Right kidney (tissue), 1 donor: ENCODE results near the gene RASSF3.
A peak's percentile ranks its signal among the peaks of the same experiment; 100 is the strongest.
"Not testable (repeated sequence)": the region's sequence is repeated elsewhere in the genome, so short reads cannot be mapped to it uniquely, and the experiment has no call there.

Experiments used
- DNase-seq: peaks from one replicate; pipeline ENCODE4 v3.0.0-alpha.2; 2016

Gene RASSF3

DNA sequence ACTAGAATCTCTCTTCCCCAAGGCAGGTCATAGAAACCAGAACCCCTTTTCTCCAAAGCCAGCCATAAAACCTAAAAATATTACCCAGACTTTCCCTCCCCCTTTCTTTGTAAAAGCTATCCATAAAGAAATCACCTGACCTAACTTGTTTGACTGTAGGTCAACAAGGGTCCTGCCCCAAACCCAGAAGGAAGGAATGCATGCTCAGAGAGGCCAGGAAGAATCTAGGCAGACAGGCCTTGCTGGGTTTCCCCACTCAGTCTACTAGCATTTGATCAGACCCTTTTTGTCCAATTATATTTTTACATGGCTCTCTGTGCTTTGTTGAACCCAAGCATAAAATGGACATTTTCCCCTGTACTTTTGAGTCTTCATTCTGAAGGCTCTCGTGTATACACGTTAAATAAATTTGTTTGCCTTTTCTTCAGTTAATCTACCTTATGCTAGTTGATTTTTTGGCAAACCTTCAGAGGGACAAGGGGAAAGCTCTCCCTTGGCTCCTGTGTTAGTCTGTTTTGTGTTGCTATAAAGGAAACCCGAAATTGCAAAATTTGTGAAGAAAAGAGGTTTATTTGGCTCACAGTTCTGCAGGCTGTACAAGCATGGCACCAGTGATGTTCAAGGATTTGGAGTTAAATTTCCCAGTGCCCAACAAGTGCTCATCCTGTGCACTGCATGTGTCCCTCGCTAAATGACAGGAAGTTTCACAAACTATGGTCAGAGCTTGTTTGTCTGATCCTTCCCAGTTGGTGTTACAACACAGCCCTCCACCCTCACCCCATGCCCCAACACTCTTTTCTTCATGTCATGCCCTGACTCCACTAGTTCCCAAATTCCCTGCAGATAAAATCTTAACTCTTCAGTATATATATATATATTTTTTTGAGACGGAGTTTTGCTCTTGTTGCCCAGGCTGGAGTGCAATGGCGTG is 14.2 kb upstream of the RASSF3 start:
- no peak for DNase-seq

DNA sequence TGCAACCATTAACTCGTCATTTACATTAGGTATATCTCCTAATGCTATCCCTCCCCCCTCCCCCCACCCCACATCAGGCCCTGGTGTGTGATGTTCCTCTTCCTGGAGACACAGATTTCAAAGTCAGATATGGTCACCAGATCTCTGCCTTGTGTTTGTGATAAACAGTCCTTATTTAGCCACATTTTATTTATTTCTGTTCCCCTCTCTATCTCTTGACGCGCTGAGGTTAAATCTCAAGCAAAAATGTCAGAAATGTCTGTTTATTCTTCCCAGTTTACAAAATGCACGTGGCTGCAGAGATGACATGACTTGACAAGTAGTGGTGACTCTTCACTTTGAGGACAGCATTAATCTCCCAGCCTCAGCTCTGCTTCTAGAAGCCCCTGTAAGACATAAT is 11.5 kb upstream of the RASSF3 start:
- DNase-seq: no peak

DNA sequence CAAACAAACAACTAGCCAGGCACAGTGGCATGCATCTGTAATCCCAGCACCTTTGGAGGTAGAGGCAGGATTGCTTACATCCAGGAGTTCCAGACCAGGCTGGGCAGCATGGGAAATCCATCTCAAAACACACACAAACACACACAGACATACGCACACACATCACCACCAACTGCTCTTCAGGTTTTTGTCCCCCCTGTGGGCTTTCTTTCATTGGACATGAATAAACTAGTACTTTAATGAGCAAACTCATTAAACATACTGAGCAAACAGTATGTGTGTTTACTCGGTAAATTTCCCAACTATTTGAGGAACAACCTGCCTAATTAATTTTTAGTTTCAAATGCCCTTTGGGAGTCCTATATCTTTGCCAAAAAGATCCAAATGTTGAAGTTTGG is 10.1 kb upstream of the RASSF3 start:
- DNase-seq: no peak

DNA sequence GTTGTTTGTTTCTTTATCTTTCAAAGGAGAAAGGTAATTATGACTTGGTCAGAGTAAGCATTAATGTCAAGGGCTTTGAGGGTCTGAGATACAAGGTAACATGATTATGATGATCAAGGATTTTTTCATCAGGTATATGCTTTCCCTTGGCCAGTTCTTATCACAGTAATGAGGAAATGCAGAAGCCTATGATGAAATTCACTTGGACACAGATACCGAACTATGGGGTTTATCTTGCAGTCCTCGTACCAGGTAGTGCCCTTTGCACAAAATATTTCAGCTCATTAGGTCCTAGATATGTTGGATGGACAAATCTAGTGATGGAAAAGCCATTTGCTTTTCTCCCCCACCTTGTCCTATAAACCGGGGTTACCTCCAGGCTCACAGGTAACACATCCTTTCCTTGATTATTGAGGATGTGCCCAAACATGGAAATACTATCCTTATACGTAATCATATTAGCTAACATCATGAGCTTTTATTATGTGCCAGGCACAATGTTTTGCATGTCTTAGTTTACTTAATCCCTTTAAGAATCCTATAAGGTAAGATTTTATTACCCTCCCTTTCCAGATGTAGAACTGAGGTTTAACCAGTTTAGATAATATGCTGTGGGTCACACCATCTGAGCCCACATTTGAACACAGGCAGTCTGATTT is 7.0 kb upstream of the RASSF3 start:
- DNase-seq: no peak

DNA sequence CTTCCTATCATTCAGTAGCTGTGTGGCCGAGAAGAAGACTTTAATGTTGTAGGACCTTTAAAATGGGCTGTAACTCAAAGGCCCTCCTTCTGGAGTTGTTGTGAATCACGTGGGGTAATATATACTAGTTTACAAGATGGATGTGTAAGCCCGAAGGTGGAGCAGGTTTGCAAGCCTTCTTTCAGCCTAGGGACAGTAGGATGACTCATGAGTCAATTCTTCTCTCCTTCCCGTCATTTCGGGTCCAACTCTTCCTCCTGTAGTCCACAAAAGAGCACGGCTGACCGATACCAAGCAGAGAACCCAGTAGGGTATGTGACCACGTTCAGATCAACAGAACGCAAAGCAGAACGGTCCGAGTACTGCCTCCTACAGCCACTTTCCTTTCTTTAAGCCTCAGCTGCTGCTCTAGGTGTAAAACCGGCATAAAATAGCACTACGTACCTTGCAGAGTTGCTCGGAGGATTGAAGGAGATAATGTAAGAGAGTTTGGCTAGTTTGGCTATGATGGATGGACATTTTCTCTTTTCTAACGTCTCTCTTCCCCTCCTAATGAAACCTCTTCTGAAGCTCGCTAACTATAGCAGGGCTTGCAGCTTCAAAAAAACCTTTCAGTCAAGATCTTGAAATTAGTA is 1.3 kb upstream of the RASSF3 start:
- peak; percentile 69 for DNase-seq

DNA sequence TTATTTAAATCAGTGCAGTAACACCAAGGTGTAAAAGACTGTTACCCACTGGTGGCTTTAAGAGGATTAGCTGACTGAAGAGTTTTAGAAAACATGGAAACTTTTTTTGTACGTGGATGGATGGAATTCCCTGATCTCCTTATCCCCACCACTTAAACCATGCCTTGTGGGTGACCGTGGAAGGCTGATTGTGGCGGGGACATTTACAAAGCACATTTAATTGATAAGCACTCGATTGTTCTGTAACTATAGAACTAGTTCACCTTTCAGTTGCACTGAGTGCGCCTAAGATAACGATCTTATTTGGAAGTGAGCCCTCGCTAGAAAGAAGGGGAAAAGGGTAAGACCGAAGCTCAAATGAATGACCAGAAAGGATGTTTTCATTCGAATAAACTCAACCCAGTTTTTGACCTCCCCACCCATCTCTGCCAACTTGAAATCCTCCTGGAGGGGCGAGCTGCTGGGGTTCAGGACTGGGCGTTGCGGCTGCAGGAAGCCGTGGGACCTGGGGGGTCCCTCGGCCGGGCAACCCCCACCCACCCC is 688 bp upstream of the RASSF3 start:
- DNase-seq: peak; percentile 77

DNA sequence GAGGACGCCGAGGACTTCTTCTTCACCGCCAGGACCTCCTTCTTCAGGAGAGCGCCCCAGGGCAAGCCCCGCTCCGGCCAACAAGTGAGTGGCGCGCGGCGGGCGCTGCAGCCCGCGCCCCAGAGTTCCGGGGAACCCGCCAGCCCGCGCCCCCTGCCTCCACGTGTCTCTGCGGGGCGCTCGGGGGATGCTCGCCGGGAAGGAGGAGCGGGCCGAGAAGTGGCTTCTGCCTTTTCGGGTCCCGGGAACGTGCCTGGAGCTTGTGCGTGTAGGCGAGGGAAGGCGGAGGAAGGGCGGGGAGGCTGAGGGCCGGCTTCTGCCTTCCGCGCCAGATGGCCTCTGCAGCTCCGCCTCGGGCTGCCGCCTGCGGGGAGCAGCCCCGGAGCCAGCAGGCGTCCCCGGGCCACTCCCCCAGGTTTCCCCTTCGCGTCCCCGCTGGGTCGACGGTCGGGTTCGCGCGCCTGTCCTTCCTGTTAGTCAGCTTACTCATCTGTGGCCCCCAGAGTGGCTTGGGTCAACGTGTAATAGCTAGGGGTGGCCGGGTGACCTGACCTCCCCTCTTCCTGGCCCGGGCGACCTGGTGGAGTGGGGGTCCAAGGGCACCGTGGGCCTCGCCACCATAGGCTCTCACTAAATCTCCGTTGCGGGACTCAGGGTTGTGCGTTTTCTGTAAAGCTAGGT is 505 bp downstream of the RASSF3 start:
- DNase-seq: peak; percentile 86

DNA sequence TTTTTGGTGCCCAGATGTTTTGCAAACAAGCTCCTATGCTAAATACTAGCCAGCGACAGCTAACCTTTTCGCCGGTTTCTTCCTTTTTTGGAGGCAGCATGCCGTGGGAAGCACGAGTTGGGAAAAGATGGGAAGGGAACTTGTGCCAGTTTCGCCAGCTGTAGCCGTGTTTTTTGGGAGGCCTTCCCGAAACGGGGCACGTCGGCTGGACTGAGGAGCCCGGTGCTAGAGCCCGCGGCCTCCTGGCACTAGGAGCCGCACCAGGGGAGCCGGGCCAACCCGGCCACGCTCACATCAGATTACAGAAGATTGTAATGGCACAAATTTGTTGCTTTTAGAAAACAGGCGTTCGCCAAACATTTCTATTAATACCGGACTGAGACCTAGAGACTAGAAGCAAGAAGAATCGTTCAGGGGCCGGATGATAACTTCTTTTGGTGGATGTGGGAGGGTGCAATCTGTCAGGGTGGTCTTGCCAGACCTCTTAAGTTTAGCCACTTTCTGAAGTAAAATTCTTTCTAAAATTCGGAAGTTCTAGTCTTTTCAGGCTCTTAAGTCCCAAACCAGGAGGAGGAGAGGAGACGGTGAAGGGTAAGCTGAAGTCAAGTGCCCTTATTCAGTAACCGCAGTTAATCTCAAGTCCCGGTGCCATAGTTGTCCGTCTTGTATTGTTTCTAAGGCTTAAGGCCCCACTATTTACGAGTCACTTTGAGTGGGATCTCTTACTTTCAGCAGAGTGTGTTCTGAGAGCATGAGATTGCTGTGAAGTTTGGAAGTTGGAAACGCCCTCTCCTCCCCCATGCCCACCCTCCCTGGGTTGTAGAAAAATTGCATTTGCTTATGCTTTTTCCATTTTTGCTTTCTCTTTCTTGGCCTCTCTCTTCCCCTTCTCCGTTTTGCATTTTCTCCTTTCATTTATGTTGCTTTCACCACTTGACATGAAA is 1.3 kb downstream of the RASSF3 start:
- peak; percentile 49 for DNase-seq

DNA sequence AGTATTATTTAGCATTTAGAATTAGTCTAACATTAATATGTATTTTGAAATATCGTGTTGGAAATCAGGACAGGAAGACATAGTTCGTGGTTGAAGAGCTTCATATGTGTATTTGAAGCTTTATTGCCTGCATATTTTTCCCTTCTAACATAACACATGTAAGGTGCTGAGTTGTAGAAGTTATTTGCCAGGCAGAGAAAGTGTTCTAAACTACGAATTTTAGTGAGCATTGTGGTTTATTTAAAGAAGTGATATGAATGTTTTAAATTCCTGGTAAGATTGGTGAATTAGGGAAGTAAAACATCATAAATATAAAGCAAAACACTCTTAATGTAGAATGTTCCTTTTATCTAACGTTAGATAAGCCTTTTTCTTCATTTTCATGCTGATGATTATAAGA is 2.5 kb downstream of the RASSF3 start:
- no peak for DNase-seq

DNA sequence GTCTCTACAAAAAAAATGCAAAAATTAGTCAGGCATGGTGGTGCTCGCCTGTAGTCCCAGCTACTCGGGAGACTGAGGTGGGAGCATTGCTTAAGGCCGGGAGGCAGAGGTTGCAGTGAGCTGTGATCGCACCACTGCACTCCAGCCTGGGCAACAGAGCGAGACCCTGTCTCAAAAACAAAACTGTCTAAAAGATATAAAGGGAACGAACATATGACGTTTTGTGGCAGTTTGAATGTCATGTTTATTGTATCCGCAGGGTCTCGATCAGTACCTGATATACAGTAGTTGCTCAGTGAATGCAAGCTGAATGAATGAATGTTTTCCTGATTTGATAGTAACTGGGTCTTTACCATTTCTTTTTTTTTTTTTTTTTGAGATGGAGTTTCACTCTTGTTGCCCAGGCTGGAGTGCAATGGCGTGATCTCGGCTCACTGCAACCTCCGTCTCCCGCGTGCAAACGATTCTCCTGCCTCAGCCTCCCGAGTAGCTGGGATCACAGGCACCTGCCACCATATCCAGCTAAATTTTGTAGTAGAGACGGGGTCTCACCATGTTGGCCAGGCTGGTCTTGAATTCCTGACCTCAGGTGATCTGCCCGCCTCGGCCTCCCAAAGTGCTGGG is 3.6 kb downstream of the RASSF3 start:
- DNase-seq: not testable (repeated sequence)

DNA sequence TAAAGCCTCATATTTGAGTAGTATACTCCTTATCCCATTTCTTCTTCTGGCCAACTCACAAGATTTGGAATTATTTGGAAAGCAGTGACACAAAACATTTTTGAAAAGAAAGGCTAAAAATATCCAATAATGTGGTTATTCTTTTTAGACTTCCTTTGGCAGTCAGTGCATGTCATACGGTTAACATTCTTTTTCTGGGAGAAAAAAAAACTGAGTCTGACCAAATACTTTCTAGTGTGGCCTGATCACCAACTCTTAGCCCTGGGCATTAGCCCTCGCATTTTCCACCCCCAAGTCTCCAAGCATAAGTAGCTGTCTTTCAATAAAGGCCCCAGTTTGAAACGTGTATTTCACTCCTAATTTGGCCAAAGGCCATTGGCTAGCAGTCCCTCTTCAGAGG is 5.9 kb downstream of the RASSF3 start:
- no peak for DNase-seq

DNA sequence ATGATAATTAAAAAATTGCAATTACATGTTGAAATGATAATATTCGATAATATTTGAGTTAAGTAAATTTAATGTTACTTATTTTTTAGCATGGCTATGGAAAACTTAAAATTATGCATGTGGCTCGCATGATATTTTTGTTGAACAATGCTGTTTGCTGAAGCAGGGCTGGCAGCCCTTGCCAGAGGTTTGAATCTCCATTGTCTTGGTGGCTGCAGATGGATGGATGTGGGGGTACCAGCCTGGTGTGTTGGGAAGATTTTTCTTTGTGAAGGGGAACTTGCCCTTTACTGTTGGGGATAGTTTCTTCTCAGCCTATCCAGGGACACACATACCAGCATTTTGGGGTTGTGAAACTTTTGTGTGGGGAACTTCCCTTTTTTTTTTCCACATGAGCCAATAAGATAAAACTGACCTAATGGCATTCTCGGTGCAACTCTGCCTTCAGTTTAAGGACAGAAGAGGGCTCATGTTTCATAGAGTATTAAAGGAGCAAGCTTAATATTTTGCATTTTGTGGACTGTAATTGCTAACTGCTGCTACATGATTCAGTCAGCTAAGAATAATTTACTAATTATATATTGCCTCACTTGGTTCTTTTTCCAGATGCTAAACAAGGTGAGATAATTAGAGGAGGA is 8.8 kb downstream of the RASSF3 start:
- DNase-seq: no peak

DNA sequence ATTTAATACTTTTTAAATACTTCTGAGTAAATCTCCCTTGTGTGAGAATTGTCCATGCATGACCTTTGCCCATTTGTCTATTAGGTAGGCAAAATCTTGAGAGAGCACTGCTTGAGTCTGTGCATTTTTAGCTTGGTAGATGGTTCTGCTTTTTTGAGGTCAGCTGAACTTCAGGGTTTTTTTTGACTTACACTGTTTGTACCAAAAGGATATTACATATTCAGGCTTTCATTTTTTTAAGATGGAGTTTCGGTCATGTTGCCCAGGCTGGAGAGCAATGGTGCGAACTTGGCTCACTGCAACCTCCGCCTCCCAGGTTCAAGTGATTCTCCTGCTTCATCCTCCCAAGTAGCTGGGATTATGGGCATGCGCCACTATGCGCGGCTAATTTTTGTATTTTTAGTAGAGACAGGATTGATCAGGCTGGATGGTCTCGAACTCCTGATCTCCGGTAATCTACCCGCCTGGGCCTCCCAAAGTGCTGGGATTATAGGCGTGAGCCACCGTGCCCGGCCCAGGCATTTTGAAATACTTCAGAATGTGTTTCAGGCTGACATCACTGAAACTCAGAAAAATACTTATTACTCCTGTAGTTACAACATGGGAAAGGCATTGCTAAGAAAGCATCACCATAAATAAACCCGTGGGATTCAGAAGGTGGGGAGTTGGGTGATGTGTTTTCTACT is 11.1 kb downstream of the RASSF3 start:
- DNase-seq: no peak

DNA sequence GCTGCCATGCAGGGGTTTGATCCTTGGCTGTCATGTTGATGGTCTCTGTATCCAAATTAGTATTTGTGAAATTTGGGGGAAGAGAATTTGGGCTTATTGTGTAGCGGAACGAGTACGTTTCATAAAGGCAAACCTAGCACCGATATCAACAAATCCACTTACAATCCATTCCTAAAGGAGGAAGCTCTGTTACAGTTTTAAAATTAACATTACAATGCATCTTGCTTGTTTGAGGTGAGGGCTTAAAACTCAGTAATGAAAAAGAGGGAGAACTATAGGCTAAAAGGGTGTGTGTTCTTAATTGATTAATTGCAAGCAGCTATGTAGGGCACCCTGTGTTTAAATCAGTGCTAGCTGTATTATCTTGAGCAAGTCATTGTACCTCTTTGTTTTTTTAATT is 13.7 kb downstream of the RASSF3 start:
- DNase-seq: no peak

DNA sequence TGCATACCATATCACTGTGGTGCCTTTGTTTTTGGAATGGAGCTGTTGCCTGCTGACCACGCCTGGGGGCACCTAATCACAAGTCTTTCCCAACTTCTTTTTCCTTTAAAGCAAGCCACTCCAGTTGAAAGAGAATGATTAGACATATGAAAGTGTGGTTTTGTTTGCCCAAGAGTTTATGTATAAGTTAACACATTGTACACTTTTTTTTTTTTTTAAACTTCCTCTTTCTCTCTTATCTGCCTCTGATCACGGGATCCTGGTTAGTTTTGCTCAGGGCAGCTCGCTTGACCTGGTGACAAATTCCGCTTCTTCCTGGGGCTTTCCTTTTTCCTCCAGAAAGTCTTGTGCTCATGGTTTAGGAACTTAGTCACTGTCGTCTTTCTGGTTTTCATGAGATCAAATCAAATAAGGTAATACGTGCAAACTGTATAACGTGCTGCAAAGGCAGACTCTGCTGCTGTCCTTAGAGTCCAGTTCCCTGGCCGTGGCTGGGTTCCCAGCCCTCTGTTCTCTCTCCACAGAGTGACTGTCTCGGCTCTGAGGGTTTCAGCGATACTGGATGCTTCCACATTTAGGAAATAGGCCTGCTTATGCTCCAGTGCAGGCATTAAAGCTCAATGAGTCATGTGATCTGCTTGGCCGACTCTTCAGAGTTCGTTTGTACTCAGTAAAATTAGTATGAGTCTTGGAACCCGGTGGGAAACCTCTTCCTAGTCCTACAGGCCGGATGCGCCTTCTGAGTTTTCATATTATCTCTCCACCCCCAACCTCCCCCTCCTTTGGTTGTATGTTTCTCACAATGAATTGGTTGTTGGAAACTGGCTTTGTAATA is 15.2 kb downstream of the RASSF3 start:
- DNase-seq: peak; percentile 48

DNA sequence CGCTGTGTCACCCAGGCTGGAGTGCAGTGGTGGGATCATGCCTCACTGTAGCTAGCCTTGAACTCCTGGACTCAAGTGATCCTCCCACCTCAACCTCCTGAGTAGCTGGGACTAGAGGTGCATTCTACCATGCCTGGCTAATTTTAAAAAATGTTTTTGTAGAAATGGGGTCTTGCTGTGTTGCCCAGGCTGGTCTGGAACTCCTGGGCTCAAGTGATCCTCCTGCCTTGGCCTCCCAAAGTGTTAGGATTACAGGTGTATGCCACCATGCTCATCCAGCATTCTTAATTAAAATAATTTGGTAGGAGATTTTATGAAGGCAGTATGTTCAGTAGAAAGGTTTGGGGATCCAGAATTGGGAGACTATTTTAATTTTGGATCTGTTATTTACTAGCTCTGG is 16.3 kb downstream of the RASSF3 start:
- not testable (repeated sequence) for DNase-seq

DNA sequence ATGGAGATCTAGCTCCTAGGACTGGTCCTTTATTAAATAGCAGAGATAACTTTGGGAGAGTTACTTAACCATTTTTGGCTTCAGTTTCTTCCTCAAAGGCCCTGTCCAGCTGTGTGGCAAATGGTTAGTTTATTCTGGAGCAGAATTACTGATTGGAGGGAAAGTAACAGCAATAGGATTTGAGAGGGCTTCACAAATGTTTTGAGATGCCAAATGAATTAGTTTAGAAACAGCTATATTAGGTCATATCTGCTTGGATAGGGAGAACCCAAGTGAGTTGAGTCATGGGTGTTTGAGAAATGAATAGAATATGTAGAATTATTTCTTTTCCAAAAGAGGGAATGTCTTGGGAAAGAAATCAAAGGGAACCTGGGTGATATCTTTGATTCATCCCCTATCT is 17.5 kb downstream of the RASSF3 start:
- no peak for DNase-seq

DNA sequence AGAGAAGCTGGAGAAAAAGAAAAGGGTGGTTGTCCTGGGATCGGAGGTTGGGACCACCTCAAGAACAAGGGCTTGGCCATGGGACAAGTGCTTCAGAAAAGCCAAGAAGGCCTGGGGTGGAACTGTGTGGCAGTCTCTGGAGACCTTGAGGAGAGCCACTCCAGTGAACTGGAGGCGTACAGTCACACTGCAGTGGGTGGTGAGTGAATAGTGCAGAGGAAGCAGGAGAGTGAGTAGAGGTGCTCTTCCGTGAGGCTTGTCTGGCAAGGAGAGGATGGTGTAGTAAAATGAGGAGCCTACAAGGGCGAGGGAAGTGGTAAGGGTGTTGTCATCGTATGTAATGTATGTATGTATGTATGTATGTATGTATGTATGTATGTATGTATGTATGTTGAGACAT is 20.9 kb downstream of the RASSF3 start:
- DNase-seq: no peak
